Heart right ventricle (tissue), 16 donors: ENCODE data around the gene MSTN. TPM values are rescaled to one million over a fixed set of nuclear protein-coding genes. Genes with fewer than 3 reads are reported as not detected.
"Not testable (repeated sequence)": the region's sequence is repeated elsewhere in the genome, so short reads cannot be mapped to it uniquely, and the experiment has no call there.

Experiments
- ATAC-seq, 8 donors: fragments of 200-7000 bp; cut with Tn5 transposase; one replicate each; pipeline ENCODE4 v1.9.1; 2020; ENCODE audit warnings: mild to moderate bottlenecking in 8 of 8, moderate library complexity in 8 of 8, moderate number of reproducible peaks in 1 of 8
- DNase-seq, 2 donors: peaks; one replicate each; pipeline ENCODE4 v3.0.0-alpha.2; 2020
- H3K27ac ChIP-seq, 10 donors: fragments of 200-600 bp; sonication (generic) in 2 of 10; one replicate each; pipeline versions ENCODE4 v1.5.0 to v1.8.0; 2020 to 2022; ENCODE audit warnings: mild to moderate bottlenecking in 3 of 10
- H3K27me3 ChIP-seq, 7 donors: fragments of 200-600 bp; one replicate each; pipeline ENCODE4 v1.8.0; 2021 to 2022; ENCODE audit warnings: mild to moderate bottlenecking in 2 of 7
- H3K36me3 ChIP-seq, 9 donors: fragments of 200-600 bp; sonication (generic) in 1 of 9; one replicate each; pipeline versions ENCODE4 v1.5.0 to v1.8.0; 2020 to 2022; ENCODE audit warnings: mild to moderate bottlenecking in 2 of 9
- H3K4me1 ChIP-seq, 9 donors: fragments of 200-600 bp; sonication (generic) in 1 of 9; one replicate each; pipeline versions ENCODE4 v1.5.0 to v1.8.0; 2020 to 2022; ENCODE audit warnings: mild to moderate bottlenecking in 4 of 9
- H3K4me3 ChIP-seq, 10 donors: fragments of 200-600 bp; sonication (generic) in 2 of 10; one replicate each; pipeline versions ENCODE4 v1.5.0 to v1.8.0; 2020 to 2022; ENCODE audit warnings: mild to moderate bottlenecking in 7 of 10, moderate library complexity in 2 of 10
- H3K9me3 ChIP-seq, 11 donors: fragments of 200-600 bp in 10 of 11; sonication (generic) in 2 of 11; one replicate each; pipeline versions ENCODE4 v1.5.0 to v1.8.0; 2013 to 2022; ENCODE audit warnings: mild to moderate bottlenecking in 2 of 11, control low read depth in 1 of 11, moderate library complexity in 1 of 11
- CTCF ChIP-seq, 9 donors: fragments of 200-600 bp; sonication (generic) in 2 of 9; IDR thresholded peaks; one replicate each; pipeline versions ENCODE4 v1.5.0 to v1.8.0; 2021 to 2022; ENCODE audit warnings: antibody characterized with exemption in 9 of 9, mild to moderate bottlenecking in 5 of 9, moderate library complexity in 1 of 9
- WGBS, 2 donors: extraction: QIAGEN DNeasy Blood & Tissue Kit; methylation state at CpG; one replicate each; pipeline ENCODE4 v1.1.7; 2013; ENCODE audit warnings: inconsistent platforms in 1 of 2; 5-methylcytosine and 5-hydroxymethylcytosine counted together
- intact Hi-C, 10 donors: fragments of 100-400 bp; cut with DNase I; formaldehyde crosslinking; loops; one replicate each; pipeline versions ENCODE4 v1.11.1 to v1.14.2; 2022
- polyA plus RNA-seq, 2 donors: library from polyadenylated mRNA; stranded (reverse); fragments of 200-250 nt; gene quantifications; one replicate each; pipeline ENCODE4 v1.2.3, GENCODE V29; 2013
- total RNA-seq, 10 donors: library from RNA; stranded (reverse); fragmentation: NEBNext Ultra II Directional in 3 of 10; extraction: Animal tissue kit (Norgen Biotek cat#: 25700) in 3 of 10; gene quantifications; one replicate each; pipeline versions ENCODE4 v1.2.1 to v1.2.4, GENCODE V29; 2021 to 2023
- donor health status: Arrhythmogenic right ventricular cardiomyopathy.
- donor health status: ischemic (EF 13 %, LVEDD 7.1; RV severe dilation, severe dysfunction).
- donor health status: healthy with polysubstance abuse.
- donor health status: DM: no; HTN: yes; CAD: no.
- donor health status: DM: no; HTN: no; CAD: no.
- donor health status: ischemic (EF 25% LVEDD 6.9; RV normal size, moderate dysfunction).
- donor health status: ischemic (EF 25% LVEDD 5.7; RV mildly dilated, moderate dysfunction).
- donor health status: healthy.
- donor health status: DM: yes; HTN: yes; CAD: no.
- donor health status: Ischemic cardiomyopathy.
- donor health status: ischemic (EF 35%, LVEDD 5.7; RV mildly dilated, moderate dysfunction).
- donor health status: nonischemic (EF 11% LVEDD 7.7; RV severe dilation, severe dysfunction).
- donor health status: DM: yes; HTN: yes; CAD: no.
- donor health status: PGD.
- donor health status: ischemic (EF 29% LVEDD 5.4; RV normal size, mild dysfunction).
- donor health status: nonischemic (EF 23%, LVEDD 6.1; RV moderate dilation, normal function).

The MSTN gene
- total and polyA plus RNA-seq, 12 donors, result 0.04 to 0.71 (median 0.21) TPM; not detected in 3

- DNase-seq, result no peak
- no peak for TF ChIP-seq CTCF (IDR thresholded peaks at IDR 0.05)
- H3K4me3 ChIP-seq, result no peak overlapping the region
- H3K36me3 ChIP-seq, result no peaks in the 10 kb centered on the region
- no peak overlapping the region for H3K27ac ChIP-seq
- ATAC-seq, result no peak
- intact Hi-C loops, result no loop called here
- H3K27me3 ChIP-seq, result peaks cover 0 to 19% (median 7%) of the 10 kb centered on the region in 7 donors
- WGBS, 2 donors, result 85% methylated on average over 3 of the region's 3 CpGs
- H3K4me1 ChIP-seq, result no peaks in the 10 kb centered on the region
- no peaks in the 10 kb centered on the region for H3K9me3 ChIP-seq
Measured at GRCh38 chr2:190043441-190043840, 19.1 kb downstream of the MSTN start.

- Histone ChIP-seq H3K36me3 (no peaks in the 10 kb centered on the region), H3K9me3 (no peaks in the 10 kb centered on the region), H3K27me3 (peaks cover 0 to 6% (median 2%) of the 10 kb centered on the region in 7 donors), H3K4me3 (no peak overlapping the region), H3K4me1 (no peaks in the 10 kb centered on the region), H3K27ac (no peak overlapping the region)
- ATAC-seq (no peak), DNase-seq (no peak)
- TF ChIP-seq CTCF (IDR thresholded peaks at IDR 0.05), result no peak
- intact Hi-C loops, result no loop called here
- WGBS, 2 donors, result 75 to 76% methylated on average over 2 of the region's 2 CpGs
Measured at GRCh38 chr2:190036071-190036470, 26.5 kb downstream of the MSTN start.

- H3K27ac ChIP-seq, ATAC-seq, DNase-seq, H3K4me3 ChIP-seq, H3K4me1 ChIP-seq, intact Hi-C loops, H3K9me3 ChIP-seq, H3K36me3 ChIP-seq: not testable (repeated sequence)
- H3K27me3 ChIP-seq, result peaks cover 0 to 10% (median 5%) of the 10 kb centered on the region in 7 donors
- 92% methylated on average over 10 of the region's 10 CpGs for WGBS, 2 donors
Measured at GRCh38 chr2:190034417-190034816, 28.1 kb downstream of the MSTN start.

GRCh38 chr2:190031969-190032618 lies 30.4 kb downstream of the MSTN start:
- Histone ChIP-seq H3K4me1 (no peaks in the 10 kb centered on the region), H3K36me3 (no peaks in the 10 kb centered on the region), H3K4me3 (no peak overlapping the region), H3K27me3 (peaks cover 0 to 20% (median 5%) of the 10 kb centered on the region in 7 donors), H3K27ac (no peak overlapping the region), H3K9me3 (no peaks in the 10 kb centered on the region)
- no peak for DNase-seq
- WGBS, 2 donors, result 29 to 51% methylated on average over 1 of the region's 1 CpG
- no peak for TF ChIP-seq CTCF (IDR thresholded peaks at IDR 0.05)
- ATAC-seq, result no peak
- intact Hi-C loops, result no loop called here

- Histone ChIP-seq H3K4me3 (no peak overlapping the region), H3K9me3 (peaks cover 0 to under 1% (median 0%) of the 10 kb centered on the region in 11 donors), H3K27ac (no peak overlapping the region), H3K27me3 (peaks cover 0 to 9% (median 0%) of the 10 kb centered on the region in 7 donors), H3K36me3 (no peaks in the 10 kb centered on the region), H3K4me1 (no peaks in the 10 kb centered on the region)
- TF ChIP-seq CTCF (IDR thresholded peaks at IDR 0.05), result peak in 8 of 9 donors; percentile 24 to 60 (median 39)
- ATAC-seq (no peak), DNase-seq (no peak)
- WGBS, 2 donors, result 19 to 26% methylated on average over 5 of the region's 5 CpGs
- intact Hi-C loops, result no loop called here
Measured at GRCh38 chr2:190023860-190024259, 38.7 kb downstream of the MSTN start.
